ENCODE data around the gene ITPR1.

Gene ITPR1

DNA sequence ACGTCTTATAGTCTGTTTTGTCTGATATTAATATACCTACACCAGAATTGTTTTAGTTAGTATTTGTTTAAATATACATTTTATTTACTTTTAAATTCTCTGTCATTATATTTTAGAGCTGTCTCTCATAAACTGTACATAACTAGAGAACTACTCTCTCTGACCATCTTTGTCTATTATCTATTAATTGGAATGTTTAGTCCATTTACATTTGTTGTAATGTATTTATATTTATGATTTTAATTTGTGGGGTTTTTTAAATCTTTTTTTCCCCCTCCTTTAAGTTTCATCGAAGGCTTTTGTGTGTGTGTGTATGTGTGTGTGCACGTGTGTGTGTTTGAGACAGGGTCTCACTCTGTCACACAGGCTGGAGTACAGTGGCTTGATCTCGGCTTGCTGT lies 47.1 kb downstream of the ITPR1 start:
- TF ChIP-seq, protein P1, sequence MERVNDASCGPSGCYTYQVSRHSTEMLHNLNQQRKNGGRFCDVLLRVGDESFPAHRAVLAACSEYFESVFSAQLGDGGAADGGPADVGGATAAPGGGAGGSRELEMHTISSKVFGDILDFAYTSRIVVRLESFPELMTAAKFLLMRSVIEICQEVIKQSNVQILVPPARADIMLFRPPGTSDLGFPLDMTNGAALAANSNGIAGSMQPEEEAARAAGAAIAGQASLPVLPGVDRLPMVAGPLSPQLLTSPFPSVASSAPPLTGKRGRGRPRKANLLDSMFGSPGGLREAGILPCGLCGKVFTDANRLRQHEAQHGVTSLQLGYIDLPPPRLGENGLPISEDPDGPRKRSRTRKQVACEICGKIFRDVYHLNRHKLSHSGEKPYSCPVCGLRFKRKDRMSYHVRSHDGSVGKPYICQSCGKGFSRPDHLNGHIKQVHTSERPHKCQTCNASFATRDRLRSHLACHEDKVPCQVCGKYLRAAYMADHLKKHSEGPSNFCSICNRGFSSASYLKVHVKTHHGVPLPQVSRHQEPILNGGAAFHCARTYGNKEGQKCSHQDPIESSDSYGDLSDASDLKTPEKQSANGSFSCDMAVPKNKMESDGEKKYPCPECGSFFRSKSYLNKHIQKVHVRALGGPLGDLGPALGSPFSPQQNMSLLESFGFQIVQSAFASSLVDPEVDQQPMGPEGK (CRISPR knock-in tag; IDR thresholded peaks at IDR 0.05; ENCODE audit: borderline replicate concordance), result no peak
- no peak for TF ChIP-seq PPARA (CRISPR knock-in tag; IDR thresholded peaks at IDR 0.05; ENCODE audit: borderline replicate concordance)
- no peak for TF ChIP-seq ESRRG (CRISPR knock-in tag; IDR thresholded peaks at IDR 0.05)
- TF ChIP-seq, protein P2, sequence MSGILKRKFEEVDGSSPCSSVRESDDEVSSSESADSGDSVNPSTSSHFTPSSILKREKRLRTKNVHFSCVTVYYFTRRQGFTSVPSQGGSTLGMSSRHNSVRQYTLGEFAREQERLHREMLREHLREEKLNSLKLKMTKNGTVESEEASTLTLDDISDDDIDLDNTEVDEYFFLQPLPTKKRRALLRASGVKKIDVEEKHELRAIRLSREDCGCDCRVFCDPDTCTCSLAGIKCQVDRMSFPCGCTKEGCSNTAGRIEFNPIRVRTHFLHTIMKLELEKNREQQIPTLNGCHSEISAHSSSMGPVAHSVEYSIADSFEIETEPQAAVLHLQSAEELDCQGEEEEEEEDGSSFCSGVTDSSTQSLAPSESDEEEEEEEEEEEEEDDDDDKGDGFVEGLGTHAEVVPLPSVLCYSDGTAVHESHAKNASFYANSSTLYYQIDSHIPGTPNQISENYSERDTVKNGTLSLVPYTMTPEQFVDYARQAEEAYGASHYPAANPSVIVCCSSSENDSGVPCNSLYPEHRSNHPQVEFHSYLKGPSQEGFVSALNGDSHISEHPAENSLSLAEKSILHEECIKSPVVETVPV (CRISPR knock-in tag; IDR thresholded peaks at IDR 0.05), result no peak
- no peak for TF ChIP-seq OSR1 (CRISPR knock-in tag; IDR thresholded peaks at IDR 0.05)
- TF ChIP-seq ZNF565 (CRISPR knock-in tag; conservative IDR thresholded peaks at IDR 0.05; ENCODE audit: low read depth), result no peak
- no peak for TF ChIP-seq BACH2 (CRISPR knock-in tag; IDR thresholded peaks at IDR 0.05; ENCODE audit: borderline replicate concordance)
- TF ChIP-seq ZFP3 (CRISPR knock-in tag; IDR thresholded peaks at IDR 0.05), result no peak
- TF ChIP-seq ZFP30 (CRISPR knock-in tag; IDR thresholded peaks at IDR 0.05), result no peak
- TF ChIP-seq TOX (CRISPR knock-in tag; IDR thresholded peaks at IDR 0.05; ENCODE audit: borderline replicate concordance), result no peak
- TF ChIP-seq ISL1 (CRISPR knock-in tag; IDR thresholded peaks at IDR 0.05), result no peak
- TF ChIP-seq ZC3H10 (CRISPR knock-in tag; IDR thresholded peaks at IDR 0.05), result no peak
- TF ChIP-seq SNAI2 (CRISPR knock-in tag; IDR thresholded peaks at IDR 0.05), result no peak
- no peak for TF ChIP-seq ARNTL (CRISPR knock-in tag; IDR thresholded peaks at IDR 0.05; ENCODE audit: borderline replicate concordance, low read depth)
- no peak for ATAC-seq

DNA sequence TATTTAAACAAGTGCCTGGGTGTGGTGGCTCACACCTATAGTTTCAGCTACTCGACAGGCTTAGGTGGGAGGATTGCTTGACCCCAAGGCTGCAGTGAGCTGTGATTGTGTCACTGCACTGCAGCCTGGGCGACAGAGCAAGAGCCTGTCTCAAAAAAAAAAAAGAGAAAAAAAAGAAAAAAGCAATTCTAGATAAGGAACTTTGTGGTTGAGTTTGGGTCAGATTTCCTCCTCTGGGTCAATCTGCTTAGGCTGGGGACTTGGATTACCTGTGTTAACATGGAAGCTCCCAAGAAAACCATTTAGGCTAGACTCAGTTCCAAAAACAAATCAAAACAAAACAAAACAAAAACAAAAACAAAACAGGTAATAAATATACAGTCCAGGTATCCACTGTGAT lies 50.0 kb downstream of the ITPR1 start:
- no peak for ATAC-seq
- TF ChIP-seq BACH2 (CRISPR knock-in tag; IDR thresholded peaks at IDR 0.05; ENCODE audit: borderline replicate concordance) (no peak), TOX (CRISPR knock-in tag; IDR thresholded peaks at IDR 0.05; ENCODE audit: borderline replicate concordance) (no peak), ZFP3 (CRISPR knock-in tag; IDR thresholded peaks at IDR 0.05) (no peak), ARNTL (CRISPR knock-in tag; IDR thresholded peaks at IDR 0.05; ENCODE audit: borderline replicate concordance, low read depth) (no peak), CSDC2 (CRISPR knock-in tag; IDR thresholded peaks at IDR 0.05) (no peak), GLIS3 (CRISPR knock-in tag; IDR thresholded peaks at IDR 0.05) (no peak), SNAI2 (CRISPR knock-in tag; IDR thresholded peaks at IDR 0.05) (no peak), ISL1 (CRISPR knock-in tag; IDR thresholded peaks at IDR 0.05) (no peak)
- TF ChIP-seq, protein P3, sequence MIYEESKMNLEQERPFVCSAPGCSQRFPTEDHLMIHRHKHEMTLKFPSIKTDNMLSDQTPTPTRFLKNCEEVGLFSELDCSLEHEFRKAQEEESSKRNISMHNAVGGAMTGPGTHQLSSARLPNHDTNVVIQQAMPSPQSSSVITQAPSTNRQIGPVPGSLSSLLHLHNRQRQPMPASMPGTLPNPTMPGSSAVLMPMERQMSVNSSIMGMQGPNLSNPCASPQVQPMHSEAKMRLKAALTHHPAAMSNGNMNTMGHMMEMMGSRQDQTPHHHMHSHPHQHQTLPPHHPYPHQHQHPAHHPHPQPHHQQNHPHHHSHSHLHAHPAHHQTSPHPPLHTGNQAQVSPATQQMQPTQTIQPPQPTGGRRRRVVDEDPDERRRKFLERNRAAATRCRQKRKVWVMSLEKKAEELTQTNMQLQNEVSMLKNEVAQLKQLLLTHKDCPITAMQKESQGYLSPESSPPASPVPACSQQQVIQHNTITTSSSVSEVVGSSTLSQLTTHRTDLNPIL (CRISPR knock-in tag; IDR thresholded peaks at IDR 0.05; ENCODE audit: low read depth), result no peak

DNA sequence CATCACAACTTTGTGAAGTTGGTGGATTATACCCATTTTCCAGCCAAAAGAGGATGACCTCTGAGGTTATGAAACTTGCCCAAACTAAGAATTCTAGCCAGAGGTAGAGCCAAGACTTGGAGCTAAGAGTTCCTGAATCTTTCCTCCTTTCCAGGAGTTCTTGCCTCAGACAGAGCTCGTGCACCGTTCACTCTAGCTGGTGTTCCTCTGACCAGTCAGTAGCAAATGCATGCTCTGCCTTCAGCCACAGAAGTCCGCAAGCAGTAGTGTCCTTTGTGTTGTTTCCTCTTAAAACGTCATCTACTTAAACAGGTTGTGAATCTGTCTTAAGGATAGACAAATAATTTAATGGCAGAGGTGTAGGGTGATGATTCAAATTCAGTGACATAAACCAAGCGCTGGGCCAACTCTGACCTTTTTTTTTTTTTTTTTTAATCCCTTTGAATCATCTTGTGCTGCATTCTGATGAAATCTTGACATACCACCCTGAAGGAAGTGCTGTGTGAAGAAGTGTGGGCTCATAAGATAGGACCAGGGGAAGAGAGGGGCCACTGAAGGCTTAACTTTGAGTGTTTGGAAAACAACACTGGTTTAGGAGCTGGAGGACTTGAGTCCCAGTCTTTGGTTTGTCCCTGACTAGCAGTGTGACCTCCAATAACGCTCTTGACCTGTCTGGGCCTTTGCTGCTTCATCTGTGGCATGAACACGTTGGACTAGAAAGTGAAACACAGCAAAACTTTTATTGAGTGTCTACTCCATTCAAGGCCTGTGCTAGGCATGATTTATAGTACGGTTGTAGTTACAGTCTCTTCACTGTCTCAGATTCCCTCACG lies 53.4 kb downstream of the ITPR1 start:
- no peak for ATAC-seq

More for the DNA sequence above, 53.4 kb downstream of the ITPR1 start:
- TF ChIP-seq, protein P4, sequence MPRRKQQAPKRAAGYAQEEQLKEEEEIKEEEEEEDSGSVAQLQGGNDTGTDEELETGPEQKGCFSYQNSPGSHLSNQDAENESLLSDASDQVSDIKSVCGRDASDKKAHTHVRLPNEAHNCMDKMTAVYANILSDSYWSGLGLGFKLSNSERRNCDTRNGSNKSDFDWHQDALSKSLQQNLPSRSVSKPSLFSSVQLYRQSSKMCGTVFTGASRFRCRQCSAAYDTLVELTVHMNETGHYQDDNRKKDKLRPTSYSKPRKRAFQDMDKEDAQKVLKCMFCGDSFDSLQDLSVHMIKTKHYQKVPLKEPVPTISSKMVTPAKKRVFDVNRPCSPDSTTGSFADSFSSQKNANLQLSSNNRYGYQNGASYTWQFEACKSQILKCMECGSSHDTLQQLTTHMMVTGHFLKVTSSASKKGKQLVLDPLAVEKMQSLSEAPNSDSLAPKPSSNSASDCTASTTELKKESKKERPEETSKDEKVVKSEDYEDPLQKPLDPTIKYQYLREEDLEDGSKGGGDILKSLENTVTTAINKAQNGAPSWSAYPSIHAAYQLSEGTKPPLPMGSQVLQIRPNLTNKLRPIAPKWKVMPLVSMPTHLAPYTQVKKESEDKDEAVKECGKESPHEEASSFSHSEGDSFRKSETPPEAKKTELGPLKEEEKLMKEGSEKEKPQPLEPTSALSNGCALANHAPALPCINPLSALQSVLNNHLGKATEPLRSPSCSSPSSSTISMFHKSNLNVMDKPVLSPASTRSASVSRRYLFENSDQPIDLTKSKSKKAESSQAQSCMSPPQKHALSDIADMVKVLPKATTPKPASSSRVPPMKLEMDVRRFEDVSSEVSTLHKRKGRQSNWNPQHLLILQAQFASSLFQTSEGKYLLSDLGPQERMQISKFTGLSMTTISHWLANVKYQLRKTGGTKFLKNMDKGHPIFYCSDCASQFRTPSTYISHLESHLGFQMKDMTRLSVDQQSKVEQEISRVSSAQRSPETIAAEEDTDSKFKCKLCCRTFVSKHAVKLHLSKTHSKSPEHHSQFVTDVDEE (CRISPR knock-in tag; IDR thresholded peaks at IDR 0.05), result no peak
- TF ChIP-seq ZNF8 (CRISPR knock-in tag; IDR thresholded peaks at IDR 0.05) (no peak), ZNF565 (CRISPR knock-in tag; conservative IDR thresholded peaks at IDR 0.05; ENCODE audit: low read depth) (no peak), SNAI2 (CRISPR knock-in tag; IDR thresholded peaks at IDR 0.05) (no peak), ZNF70 (CRISPR knock-in tag; IDR thresholded peaks at IDR 0.05) (no peak), TOX (CRISPR knock-in tag; IDR thresholded peaks at IDR 0.05; ENCODE audit: borderline replicate concordance) (no peak), PPARA (CRISPR knock-in tag; IDR thresholded peaks at IDR 0.05; ENCODE audit: borderline replicate concordance) (no peak), GLIS3 (CRISPR knock-in tag; IDR thresholded peaks at IDR 0.05) (no peak), OSR1 (CRISPR knock-in tag; IDR thresholded peaks at IDR 0.05) (no peak), ZFP3 (CRISPR knock-in tag; IDR thresholded peaks at IDR 0.05) (no peak)
- TF ChIP-seq, protein P1 (CRISPR knock-in tag; IDR thresholded peaks at IDR 0.05; ENCODE audit: borderline replicate concordance), result no peak
- TF ChIP-seq, protein P2 (CRISPR knock-in tag; IDR thresholded peaks at IDR 0.05), result no peak
- TF ChIP-seq, protein P5, sequence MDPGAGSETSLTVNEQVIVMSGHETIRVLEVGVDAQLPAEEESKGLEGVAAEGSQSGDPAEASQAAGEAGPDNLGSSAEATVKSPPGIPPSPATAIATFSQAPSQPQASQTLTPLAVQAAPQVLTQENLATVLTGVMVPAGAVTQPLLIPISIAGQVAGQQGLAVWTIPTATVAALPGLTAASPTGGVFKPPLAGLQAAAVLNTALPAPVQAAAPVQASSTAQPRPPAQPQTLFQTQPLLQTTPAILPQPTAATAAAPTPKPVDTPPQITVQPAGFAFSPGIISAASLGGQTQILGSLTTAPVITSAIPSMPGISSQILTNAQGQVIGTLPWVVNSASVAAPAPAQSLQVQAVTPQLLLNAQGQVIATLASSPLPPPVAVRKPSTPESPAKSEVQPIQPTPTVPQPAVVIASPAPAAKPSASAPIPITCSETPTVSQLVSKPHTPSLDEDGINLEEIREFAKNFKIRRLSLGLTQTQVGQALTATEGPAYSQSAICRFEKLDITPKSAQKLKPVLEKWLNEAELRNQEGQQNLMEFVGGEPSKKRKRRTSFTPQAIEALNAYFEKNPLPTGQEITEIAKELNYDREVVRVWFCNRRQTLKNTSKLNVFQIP (CRISPR knock-in tag; IDR thresholded peaks at IDR 0.05; ENCODE audit: borderline replicate concordance, low read depth), result no peak
- TF ChIP-seq, protein P3 (CRISPR knock-in tag; IDR thresholded peaks at IDR 0.05; ENCODE audit: low read depth), result no peak

Data from SK-N-SH treated with all-trans-retinoic acid at 6 μM for 48 hours (cell line).